ENCODE measurements around the gene CSNK1G2. TPM values are rescaled to one million over a fixed set of nuclear protein-coding genes. Genes with fewer than 3 reads are reported as not detected.
"Not testable (repeated sequence)": the region's sequence is repeated elsewhere in the genome, so short reads cannot be mapped to it uniquely, and the experiment has no call there.

The CSNK1G2 gene
- polyA plus RNA-seq, 10 donors: 27.5 to 50.2 (median 36.4) TPM

DNA sequence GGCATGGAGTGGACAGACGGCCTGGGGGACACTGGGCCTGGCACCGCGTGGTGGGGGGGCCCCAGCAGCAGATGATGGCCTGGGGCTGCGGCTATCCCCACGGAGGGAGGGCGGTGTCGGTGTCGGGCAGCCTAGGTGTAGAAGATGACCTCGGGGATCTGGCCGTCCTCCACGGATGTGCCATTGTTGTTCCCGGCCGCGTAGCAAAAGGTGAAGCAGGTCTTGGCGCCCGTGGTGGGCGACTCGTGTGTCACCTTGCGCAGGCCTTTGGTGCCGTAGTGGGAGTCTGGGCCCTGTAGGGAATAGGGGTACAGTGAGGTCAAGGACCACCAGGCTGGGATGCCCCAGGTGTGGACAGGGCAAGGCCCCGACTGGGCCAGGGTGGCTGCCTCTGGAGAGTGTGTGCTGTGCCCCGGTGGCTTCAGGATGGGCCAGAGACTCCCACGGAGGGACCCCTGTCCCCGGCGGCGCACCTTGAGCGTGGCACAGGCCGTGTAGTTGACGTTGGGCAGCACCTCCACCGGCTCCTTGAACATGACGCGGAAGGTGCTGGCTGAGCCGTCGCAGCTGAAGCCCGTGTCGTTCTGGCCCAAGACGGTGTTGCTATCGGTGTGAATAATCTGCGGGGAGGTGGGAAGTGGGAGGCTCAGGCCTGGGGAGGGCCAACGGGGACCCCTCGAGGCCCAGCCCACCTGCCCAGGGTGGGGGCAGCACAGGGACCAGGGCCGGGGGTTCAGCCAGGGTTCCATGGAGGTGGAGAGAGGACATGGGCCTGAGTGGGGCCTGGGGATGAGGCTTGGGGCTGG, 45.6 kb downstream of the CSNK1G2 start:
- DNase-seq: no peak

DNA sequence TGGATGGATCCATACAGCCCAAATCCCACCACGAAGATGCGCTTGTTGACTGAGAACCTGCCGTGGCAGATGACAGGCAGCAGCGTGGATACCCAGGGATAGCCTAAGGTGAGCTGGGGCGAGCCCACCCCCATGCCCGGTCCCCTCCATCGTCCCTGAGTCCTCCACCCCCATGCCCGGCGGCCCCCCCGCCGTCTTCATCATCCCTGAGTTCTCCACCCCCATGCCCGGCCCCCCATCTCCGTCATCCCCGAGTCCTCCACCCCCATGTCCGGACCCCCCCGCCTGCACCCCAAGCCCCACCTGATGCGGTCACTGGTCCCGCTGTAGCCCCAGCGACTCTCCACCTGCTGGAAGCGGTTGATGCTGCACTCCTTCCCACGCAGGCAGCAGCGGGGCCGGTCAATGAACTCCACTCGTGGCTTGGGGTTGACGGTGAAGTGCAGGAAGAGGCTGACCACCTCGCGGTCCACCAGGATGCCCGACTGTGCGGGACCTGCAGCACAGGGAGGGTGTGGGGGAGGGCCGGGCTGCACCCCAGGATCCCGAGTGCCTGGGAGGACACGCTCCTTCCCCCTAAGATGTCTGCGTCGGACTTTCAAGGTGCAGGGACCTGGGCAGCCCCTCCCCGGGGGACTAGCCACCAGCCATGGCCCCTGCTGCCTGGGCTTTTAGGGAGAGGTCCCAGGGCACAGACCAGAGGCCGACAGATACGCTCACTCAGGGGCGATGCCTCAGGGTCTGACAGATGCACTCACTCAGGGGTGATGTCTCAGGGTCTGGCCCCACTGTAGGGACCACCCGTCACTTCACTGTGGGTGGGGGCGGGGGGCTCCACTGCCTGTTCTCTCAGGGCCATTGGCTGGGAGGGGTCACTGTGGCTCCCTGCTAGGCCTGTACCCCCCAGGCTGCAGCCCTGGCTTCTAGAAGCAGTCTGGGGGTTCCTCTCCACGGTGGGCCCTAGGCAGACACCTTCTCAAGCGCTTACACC, 46.5 kb downstream of the CSNK1G2 start:
- DNase-seq: no peak

GRCh38 chr19:1988464-1988863, 47.5 kb downstream of the CSNK1G2 start:
- not testable (repeated sequence) for DNase-seq

- DNase-seq: no peak
Observed at GRCh38 chr19:1989513-1990229, 48.7 kb downstream of the CSNK1G2 start.

DNA sequence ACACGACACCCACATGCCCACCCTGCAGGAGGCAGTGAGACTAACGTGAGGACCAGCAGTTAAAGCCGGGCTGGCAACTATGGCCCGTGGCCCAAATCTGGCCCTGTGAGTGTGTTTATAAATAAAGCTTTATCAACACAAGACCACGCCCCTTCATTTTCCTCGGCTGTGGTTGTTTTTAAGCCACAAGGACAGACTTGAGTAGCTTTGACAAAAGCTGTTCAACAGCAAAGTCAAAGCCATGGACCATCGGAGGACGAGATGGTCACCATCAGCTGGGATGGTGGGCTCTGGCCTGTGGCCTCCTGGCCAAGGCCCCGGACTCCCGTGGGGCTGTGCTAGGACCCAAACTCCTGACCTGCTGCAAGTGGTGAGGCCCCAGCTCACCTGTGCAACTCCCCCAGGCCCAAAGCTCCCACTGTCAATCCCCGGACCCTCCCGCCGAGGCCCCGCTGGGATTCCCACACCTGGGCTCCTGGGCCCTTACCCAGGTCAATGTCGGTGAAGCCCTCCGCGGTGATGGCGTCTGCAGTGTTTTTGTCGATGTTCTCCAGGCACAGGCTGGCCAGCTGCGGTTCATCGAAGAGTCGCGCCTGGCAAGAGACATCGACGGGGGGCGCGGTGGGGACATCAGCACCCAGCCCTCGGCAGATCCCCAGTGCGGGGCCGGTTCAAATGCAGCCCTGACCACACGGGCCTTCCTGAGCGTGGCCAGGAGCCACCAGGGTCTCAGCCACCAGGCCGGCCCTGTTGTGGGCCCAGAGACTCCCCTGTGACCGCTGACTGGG, 49.5 kb downstream of the CSNK1G2 start:
- no peak for DNase-seq

DNA sequence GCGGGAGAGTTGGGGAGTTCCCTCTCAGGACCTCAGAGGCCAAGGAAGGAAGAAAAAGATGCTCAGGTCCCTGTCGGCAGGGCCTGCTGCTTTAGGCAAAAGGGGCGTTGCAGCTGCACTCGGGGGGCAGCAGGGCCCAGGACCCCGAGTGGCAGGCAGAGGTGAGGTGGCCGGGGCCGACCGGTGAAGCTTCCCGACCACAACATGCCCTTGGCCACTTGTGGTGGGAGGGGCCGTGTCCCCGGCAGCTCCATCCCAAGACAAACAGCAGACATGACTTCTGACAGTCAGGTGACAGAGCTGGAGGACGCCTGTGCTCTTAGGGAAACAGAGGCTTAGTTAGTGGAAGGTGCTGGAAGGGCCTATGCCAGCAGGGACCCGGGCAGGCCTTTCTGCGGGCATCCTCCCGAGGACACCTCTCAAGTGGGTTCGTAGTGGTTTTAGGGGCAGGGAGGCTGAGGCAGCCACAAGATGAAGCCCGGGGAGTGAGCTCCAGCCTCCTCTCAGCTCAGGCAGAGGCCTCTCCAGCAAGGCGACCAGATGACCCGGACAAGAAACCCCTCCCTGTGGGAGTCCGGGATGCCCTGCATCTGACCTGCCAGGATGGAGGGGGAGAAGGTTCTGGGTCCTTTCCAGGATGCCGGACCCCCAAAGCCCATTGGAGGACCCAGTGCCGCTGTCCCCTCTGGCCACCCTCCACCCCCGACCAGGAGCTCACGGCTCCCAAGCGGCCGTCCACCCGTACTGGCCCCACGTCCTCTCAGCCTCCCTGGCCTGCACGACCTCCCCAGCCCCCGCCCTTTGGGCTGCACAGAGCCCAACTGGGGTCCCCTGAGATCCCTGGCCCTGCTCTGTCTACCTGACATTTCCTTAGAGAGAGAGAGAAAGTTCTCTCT, 50.3 kb downstream of the CSNK1G2 start:
- no peak for DNase-seq

- no peak for DNase-seq
Observed at GRCh38 chr19:1992759-1993260, 51.8 kb downstream of the CSNK1G2 start.

GRCh38 chr19:1997353-1998233, 56.6 kb downstream of the CSNK1G2 start:
- no peak for DNase-seq

GRCh38 chr19:1998712-1999708, 58.0 kb downstream of the CSNK1G2 start:
- no peak for DNase-seq

- no peak for DNase-seq
Observed at GRCh38 chr19:1999856-2000515, 59.0 kb downstream of the CSNK1G2 start.

DNA sequence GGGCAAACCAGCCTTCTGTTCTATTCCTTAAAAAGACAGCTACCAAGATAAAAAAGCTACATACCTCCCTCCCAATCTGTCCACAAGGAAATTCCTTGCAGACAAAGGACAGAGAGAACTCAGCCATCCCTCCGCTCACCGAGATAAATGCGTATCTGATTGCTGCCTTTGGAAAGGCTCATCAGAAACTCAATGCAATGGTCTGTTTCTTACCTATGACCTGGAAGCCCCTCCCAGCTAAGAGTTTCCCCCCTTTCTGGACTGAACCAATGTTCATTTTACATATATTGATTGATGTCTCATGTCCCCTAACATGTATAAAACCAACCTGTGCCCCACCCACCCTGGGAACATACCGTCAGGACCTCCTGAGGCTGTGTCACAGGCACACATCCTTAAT, 62.9 kb downstream of the CSNK1G2 start:
- DNase-seq: no peak

GRCh38 chr19:2010135-2010668, 69.2 kb downstream of the CSNK1G2 start:
- DNase-seq: no peak

- no peak for DNase-seq
Observed at GRCh38 chr19:2011169-2011568, 70.2 kb downstream of the CSNK1G2 start.

DNA sequence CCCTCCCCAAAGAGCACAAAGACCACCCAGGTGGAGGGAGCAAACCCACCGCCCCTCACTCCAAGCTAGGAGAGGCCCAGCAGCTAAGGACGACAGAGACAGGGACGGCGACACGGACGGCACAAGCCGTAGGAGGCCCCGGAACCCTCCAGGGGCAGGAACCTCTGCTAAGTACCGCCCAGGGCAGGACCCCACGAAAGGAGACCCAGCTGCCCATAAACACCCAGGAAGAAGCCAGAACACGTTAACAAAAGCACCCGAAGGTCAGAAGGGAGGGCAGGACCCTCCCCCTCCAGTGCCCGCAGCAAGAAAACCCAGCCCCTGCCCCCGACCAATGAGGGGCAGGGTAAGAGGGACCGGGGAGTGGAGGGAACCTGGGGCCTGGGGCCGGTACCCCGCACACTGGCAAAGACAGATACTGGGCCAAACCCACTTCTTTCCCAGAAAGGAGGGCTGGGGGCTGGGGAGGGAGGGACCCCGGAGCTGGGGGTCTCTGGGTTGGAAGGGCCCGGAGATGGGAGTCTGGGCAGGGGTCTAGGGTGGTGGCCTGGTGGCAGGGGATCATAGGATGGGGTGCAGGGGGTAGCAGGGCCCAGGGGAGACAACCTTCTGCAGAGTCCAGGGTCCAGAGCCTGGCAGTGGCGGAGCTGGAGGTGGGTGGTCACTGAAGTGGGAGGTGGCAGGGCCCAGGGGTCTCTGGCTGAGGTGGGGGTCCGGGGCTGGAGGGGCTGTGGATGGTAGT, 72.1 kb downstream of the CSNK1G2 start:
- no peak for DNase-seq

- no peak for DNase-seq
Observed at GRCh38 chr19:2013683-2013961, 72.7 kb downstream of the CSNK1G2 start.

- no peak for DNase-seq
Observed at GRCh38 chr19:2014131-2014571, 73.2 kb downstream of the CSNK1G2 start.

Data from muscle of back (tissue), 11 donors.